GM10266 (cell line): ENCODE measurements around the gene RGS4.
A peak's percentile ranks its signal among the peaks of the same experiment; 100 is the strongest.

Experiments used
- DNase-seq: peaks from one replicate; pipeline ENCODE4 v3.0.0; 2012; ENCODE audit errors: extremely low spot score
- TF ChIP-seq, protein P1 (sequence below): IDR thresholded peaks from 2 replicates; pipeline ENCODE4 v1.5.1; 2012; ENCODE audit warnings: mild to moderate bottlenecking, low read depth; ENCODE audit not compliant: control insufficient read depth, insufficient read depth; ENCODE audit errors: missing control alignments

RGS4 gene

DNA sequence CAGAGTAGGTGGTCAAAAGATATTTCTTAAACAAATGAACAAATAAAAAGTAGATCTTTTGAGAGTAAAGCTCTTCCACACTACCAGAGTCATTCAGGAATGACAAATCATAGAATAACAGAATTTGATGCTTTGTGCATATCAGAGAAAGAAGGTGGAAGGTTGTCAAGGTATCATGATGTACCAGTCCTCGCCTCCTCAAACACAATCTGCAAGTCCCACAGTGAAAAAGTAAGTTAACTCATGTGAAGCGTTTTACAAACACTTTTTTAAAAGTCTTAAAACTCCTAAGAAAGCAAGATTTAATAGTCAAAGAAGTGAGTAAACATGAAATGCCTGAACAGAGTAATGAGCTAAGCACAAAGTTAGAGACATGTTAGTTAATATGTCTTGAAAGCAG is 2.5 kb upstream of the RGS4 start:
- TF ChIP-seq, protein P1, sequence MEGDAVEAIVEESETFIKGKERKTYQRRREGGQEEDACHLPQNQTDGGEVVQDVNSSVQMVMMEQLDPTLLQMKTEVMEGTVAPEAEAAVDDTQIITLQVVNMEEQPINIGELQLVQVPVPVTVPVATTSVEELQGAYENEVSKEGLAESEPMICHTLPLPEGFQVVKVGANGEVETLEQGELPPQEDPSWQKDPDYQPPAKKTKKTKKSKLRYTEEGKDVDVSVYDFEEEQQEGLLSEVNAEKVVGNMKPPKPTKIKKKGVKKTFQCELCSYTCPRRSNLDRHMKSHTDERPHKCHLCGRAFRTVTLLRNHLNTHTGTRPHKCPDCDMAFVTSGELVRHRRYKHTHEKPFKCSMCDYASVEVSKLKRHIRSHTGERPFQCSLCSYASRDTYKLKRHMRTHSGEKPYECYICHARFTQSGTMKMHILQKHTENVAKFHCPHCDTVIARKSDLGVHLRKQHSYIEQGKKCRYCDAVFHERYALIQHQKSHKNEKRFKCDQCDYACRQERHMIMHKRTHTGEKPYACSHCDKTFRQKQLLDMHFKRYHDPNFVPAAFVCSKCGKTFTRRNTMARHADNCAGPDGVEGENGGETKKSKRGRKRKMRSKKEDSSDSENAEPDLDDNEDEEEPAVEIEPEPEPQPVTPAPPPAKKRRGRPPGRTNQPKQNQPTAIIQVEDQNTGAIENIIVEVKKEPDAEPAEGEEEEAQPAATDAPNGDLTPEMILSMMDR: no peak
- DNase-seq: no peak

DNA sequence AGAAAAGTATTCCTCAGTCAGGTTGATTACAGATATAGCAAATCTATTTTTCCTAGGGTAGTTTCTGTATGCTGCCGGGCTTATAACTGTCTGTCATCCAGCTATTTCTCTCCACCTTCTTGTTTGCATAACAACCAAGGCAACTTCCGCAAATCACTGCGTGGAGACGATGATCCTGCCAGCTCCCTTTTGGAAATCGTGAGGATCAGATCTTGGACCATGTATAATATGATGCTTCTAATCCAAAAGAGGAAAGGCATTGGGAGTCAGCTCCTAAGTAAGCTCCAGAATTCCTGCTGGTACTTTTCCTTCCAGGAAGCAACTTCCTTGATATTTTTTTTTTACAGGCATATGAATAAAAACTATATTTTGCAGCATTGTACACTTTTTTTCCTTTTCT is 445 bp upstream of the RGS4 start:
- no peak for DNase-seq

DNA sequence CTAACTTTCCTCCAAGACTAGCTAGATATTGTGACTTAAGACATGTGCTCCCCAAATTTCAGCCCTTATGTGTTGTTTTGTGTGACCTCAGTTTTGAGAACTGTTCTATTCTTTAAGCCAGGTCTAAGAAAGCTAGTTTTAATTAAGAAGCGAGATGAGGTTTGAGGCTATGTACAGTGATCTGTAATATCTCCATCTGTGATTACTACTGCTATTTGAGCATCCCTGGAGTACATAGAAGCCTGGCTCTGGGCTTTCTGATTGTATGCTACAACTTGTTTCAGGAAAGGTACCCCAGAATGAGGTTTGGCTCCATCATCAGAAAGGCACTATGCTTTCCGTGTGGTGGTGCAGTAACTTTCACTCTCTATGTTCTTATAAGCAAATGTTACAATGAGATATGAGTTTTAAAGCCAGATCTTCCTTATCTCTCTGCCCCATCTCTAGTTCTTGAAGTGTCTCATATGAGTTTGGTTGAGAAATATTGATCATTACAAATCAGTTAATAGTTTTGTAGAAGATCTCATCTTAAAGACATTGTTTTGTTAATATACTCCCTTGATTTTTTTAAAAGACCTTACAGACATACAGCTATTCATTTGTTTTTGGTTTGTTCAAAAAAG is 605 bp downstream of the RGS4 start:
- DNase-seq: no peak
- TF ChIP-seq, protein P1: no peak

More for the DNA sequence above, 445 bp upstream of the RGS4 start:
- TF ChIP-seq, protein P1: no peak

DNA sequence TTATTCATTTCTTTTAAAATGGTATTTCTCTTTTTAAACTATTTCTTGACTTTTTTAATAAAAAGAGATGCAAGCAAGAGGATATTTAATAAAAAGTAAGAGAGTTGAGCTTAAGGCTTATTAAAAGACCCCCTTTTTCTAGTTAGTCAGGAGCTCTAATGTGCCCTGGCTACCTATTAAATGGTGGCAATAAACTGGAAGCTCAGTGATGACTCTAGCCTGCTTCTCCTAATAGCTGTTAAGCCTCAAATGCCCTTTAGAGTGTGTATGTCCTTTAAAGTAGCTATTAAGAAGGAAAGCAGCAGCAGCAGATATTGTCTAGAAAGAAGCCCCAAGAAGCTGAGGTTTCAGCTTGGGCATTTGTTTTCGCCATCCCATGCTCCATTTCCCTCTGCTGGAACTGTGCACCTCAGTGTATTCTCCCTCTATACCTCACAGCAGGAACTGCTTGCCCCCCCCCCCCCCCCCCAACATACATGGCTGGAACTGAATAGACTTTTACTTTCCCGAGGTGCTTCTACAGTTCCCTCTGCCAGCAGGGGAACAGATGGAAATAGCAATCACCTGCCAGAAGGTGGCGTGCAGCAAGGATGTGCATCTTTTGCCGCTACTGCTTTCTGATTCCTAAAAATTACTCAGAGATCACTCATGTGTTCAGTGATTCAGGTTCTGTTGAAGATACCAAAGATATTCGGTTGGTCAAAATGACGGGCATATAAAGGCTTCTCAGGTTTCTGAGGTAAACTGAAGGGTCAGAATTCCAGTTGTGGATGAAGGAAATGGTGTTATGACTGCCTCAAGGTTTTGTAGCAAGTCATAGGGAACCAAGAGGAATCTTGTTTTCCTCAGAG is 2.5 kb downstream of the RGS4 start:
- TF ChIP-seq, protein P1: peak; percentile 82
- peak; percentile 38 for DNase-seq

DNA sequence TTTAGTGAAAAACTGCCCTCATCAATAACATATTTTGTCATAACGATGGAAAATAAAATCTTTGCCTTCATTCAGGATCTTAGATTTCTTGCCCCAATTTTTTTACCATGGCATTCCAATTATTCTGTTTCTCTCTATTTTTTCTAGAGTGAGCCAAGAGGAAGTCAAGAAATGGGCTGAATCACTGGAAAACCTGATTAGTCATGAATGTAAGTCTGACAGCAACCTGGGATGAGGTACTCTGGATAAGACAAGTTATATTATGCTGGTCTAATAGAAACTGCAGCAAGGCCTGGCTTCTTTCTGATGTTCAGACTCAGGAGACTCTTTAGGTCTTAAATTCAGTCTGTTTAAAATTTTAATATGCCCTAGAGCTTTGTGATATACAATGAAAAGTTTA is 3.5 kb downstream of the RGS4 start:
- TF ChIP-seq, protein P1: no peak
- no peak for DNase-seq

DNA sequence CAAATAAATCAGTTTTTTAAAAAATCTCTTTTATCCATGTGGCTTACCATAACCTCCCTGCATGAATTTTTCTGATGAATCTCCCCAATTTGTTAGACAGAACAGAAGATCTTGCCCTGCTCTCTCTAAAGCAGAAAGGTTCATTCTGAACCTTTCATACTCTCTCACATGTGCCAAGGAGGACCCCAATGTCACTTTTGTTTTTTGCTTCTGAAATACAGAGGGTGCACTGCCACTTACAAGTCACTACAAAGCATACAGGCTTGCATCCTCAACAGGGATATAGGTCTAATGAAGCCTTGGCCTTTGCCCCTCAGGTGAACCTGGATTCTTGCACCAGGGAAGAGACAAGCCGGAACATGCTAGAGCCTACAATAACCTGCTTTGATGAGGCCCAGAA is 4.8 kb downstream of the RGS4 start:
- no peak for DNase-seq
- TF ChIP-seq, protein P1: no peak

DNA sequence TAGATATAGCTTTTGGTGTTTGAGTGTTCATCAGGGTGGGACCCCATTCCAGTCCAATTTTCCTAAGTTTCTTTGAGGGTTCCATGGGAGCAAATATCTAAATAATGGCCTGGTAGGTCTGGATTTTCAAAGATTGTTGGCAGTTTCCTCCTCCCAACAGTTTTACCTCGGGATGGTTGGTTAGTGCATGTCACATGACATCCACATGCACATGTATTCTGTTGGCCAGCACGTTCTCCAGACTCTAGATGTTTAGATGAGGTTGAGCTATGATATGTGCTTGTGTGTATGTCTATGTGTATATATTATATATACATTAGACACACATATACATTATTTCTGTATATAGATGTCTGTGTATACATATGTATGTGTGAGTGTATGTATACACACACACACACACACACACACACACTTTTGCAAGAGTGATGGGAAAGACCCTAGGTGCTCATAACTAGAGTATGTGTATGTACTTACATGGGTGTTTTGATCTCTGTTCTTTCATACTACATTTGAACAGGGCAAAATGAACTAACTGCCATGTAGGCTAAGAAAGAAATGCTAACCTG is 5.6 kb downstream of the RGS4 start:
- TF ChIP-seq, protein P1: no peak
- no peak for DNase-seq
